Activated T-cell treated with anti-CD3 and anti-CD28 coated beads for 4 hours (primary cell): ENCODE data around the gene DDX55.
"Not testable (repeated sequence)": the region's sequence is repeated elsewhere in the genome, so short reads cannot be mapped to it uniquely, and the experiment has no call there.

ENCODE experiments used
- DNase-seq: peaks from one replicate; pipeline ENCODE4 v3.0.0-alpha.2; 2020

The DDX55 gene

GRCh38 chr12:123601602-123602489 is at the start of gene DDX55:
Gene DDX55, plus strand, starts transcription at chr12:123602099. Its CDS starts 50 bp downstream, at chr12:123602149.
- peak; percentile 75 for DNase-seq

GRCh38 chr12:123554136-123554535 is 47.8 kb upstream of the DDX55 start:
- DNase-seq, result not testable (repeated sequence)

- not testable (repeated sequence) for DNase-seq
Measured at GRCh38 chr12:123554843-123555242, 47.1 kb upstream of the DDX55 start.

- not testable (repeated sequence) for DNase-seq
Measured at GRCh38 chr12:123558487-123558886, 43.4 kb upstream of the DDX55 start.

- DNase-seq, result no peak
Measured at GRCh38 chr12:123559468-123559867, 42.4 kb upstream of the DDX55 start.

- no peak for DNase-seq
Measured at GRCh38 chr12:123571343-123571813, 30.5 kb upstream of the DDX55 start.

GRCh38 chr12:123572391-123572790 is 29.5 kb upstream of the DDX55 start:
- no peak for DNase-seq

GRCh38 chr12:123573870-123574269 is 28.0 kb upstream of the DDX55 start:
- DNase-seq, result no peak

- DNase-seq, result no peak
Measured at GRCh38 chr12:123576611-123577010, 25.3 kb upstream of the DDX55 start.

- DNase-seq, result no peak
Measured at GRCh38 chr12:123578243-123578642, 23.7 kb upstream of the DDX55 start.

- not testable (repeated sequence) for DNase-seq
Measured at GRCh38 chr12:123578829-123579228, 23.1 kb upstream of the DDX55 start.

GRCh38 chr12:123580772-123581171 is 21.1 kb upstream of the DDX55 start:
- DNase-seq, result no peak

GRCh38 chr12:123591702-123592481 is 10.0 kb upstream of the DDX55 start:
- DNase-seq, result no peak

GRCh38 chr12:123595729-123596128 is 6.2 kb upstream of the DDX55 start:
- no peak for DNase-seq

GRCh38 chr12:123597100-123597499 is 4.8 kb upstream of the DDX55 start:
- DNase-seq, result no peak

GRCh38 chr12:123598522-123598921 is 3.4 kb upstream of the DDX55 start:
- no peak for DNase-seq

- DNase-seq, result no peak
Measured at GRCh38 chr12:123599310-123599709, 2.6 kb upstream of the DDX55 start.

GRCh38 chr12:123599721-123600120 is 2.2 kb upstream of the DDX55 start:
- DNase-seq, result no peak

- no peak for DNase-seq
Measured at GRCh38 chr12:123602651-123603195, 824 bp downstream of the DDX55 start.

GRCh38 chr12:123603495-123603894 is 1.6 kb downstream of the DDX55 start:
- DNase-seq, result not testable (repeated sequence)

GRCh38 chr12:123607756-123608155 is 5.9 kb downstream of the DDX55 start:
- DNase-seq, result no peak

GRCh38 chr12:123608182-123608581 is 6.3 kb downstream of the DDX55 start:
- no peak for DNase-seq

- no peak for DNase-seq
Measured at GRCh38 chr12:123614110-123614509, 12.2 kb downstream of the DDX55 start.
